HEK293 (cell line): ENCODE measurements around the gene PRKCE.
A peak's percentile ranks its signal among the peaks of the same experiment; 100 is the strongest.

Experiments
- HOXD13 ChIP-seq: sonication (generic); formaldehyde crosslinking; IDR thresholded peaks from 2 replicates; pipeline ENCODE4 v1.8.0; 2022; ENCODE audit warnings: missing genetic modification reagents, borderline replicate concordance
- SETDB1 ChIP-seq: IDR thresholded peaks from one replicate; pipeline ENCODE4 v1.6.1; 2017; ENCODE audit warnings: mild to moderate bottlenecking, low read length, moderate library complexity, mixed read lengths; ENCODE audit not compliant: insufficient read length
- ZNF10 ChIP-seq: fragments of 450-650 bp; formaldehyde crosslinking; IDR thresholded peaks from 2 replicates; pipeline ENCODE4 v1.5.1; 2017; ENCODE audit warnings: missing biosample characterization, missing genetic modification characterization
- ZNF211 ChIP-seq: fragments of 450-650 bp; formaldehyde crosslinking; IDR thresholded peaks from 2 replicates; pipeline ENCODE4 v1.5.1; 2016; ENCODE audit warnings: low read depth, missing biosample characterization, missing genetic modification characterization
- ZNF214 ChIP-seq: fragments of 450-650 bp; formaldehyde crosslinking; IDR thresholded peaks from 2 replicates; pipeline ENCODE4 v1.5.1; 2017; ENCODE audit warnings: missing biosample characterization, mild to moderate bottlenecking, missing genetic modification characterization, borderline replicate concordance
- ZNF324 ChIP-seq: fragments of 450-650 bp; formaldehyde crosslinking; IDR thresholded peaks from 2 replicates; pipeline ENCODE4 v1.5.1; 2016; ENCODE audit warnings: missing biosample characterization, missing genetic modification characterization
- ZNF473 ChIP-seq: fragments of 450-650 bp; formaldehyde crosslinking; IDR thresholded peaks from 2 replicates; pipeline ENCODE4 v1.5.1; 2017; ENCODE audit warnings: missing biosample characterization, missing genetic modification characterization
- ZNF626 ChIP-seq: fragments of 450-650 bp; sonication (Bioruptor Pico); formaldehyde crosslinking; IDR thresholded peaks from 2 replicates; pipeline ENCODE4 v1.5.1; 2018; ENCODE audit warnings: missing biosample characterization, missing genetic modification characterization, inconsistent platforms
- ZNF658 ChIP-seq: fragments of 450-650 bp; formaldehyde crosslinking; IDR thresholded peaks from 2 replicates; pipeline ENCODE4; 2016; ENCODE audit warnings: missing biosample characterization, missing genetic modification characterization
- ZNF785 ChIP-seq: fragments of 450-650 bp; formaldehyde crosslinking; IDR thresholded peaks from 2 replicates; pipeline ENCODE4 v1.5.1; 2016; ENCODE audit warnings: missing biosample characterization, missing genetic modification characterization
- ZNF792 ChIP-seq: fragments of 450-650 bp; formaldehyde crosslinking; IDR thresholded peaks from 2 replicates; pipeline ENCODE4 v1.5.1; 2016; ENCODE audit warnings: missing biosample characterization, missing genetic modification characterization
- ZSCAN16 ChIP-seq: fragments of 450-650 bp; formaldehyde crosslinking; IDR thresholded peaks from 2 replicates; pipeline ENCODE4 v1.5.1; 2016; ENCODE audit warnings: missing biosample characterization, missing genetic modification characterization
- TF ChIP-seq, protein P1 (sequence below): fragments of 450-650 bp; formaldehyde crosslinking; IDR thresholded peaks from 2 replicates; pipeline ENCODE4 v1.5.1; 2017; ENCODE audit warnings: missing biosample characterization, mild to moderate bottlenecking, missing genetic modification characterization, moderate library complexity
- TF ChIP-seq, protein P2 (sequence below): fragments of 450-650 bp; formaldehyde crosslinking; IDR thresholded peaks from 2 replicates; pipeline ENCODE4 v1.5.1; 2017; ENCODE audit warnings: missing biosample characterization, missing genetic modification characterization
- TF ChIP-seq, protein P3 (sequence below): fragments of 450-650 bp; formaldehyde crosslinking; IDR thresholded peaks from 2 replicates; pipeline ENCODE4 v1.5.1; 2017; ENCODE audit warnings: missing biosample characterization, missing genetic modification characterization
- TF ChIP-seq, protein P4 (sequence below): fragments of 450-650 bp; formaldehyde crosslinking; IDR thresholded peaks from 2 replicates; pipeline ENCODE4 v1.5.1; 2016; ENCODE audit warnings: missing biosample characterization, missing genetic modification characterization, borderline replicate concordance
- TF ChIP-seq, protein P5 (sequence below): fragments of 450-650 bp; formaldehyde crosslinking; IDR thresholded peaks from 2 replicates; pipeline ENCODE4 v1.5.1; 2016; ENCODE audit warnings: missing biosample characterization, missing genetic modification characterization
- TF ChIP-seq, protein P6 (sequence below): fragments of 450-650 bp; formaldehyde crosslinking; conservative IDR thresholded peaks from 2 replicates; pipeline ENCODE4 v1.5.1; 2016; ENCODE audit warnings: low read depth, missing biosample characterization, missing genetic modification characterization
- TF ChIP-seq, protein P7 (sequence below): fragments of 450-650 bp; formaldehyde crosslinking; IDR thresholded peaks from 2 replicates; pipeline ENCODE4 v1.5.1; 2016; ENCODE audit warnings: missing biosample characterization, missing genetic modification characterization
- TF ChIP-seq, protein P8 (sequence below): fragments of 450-650 bp; formaldehyde crosslinking; IDR thresholded peaks from 2 replicates; pipeline ENCODE4 v1.5.1; 2016; ENCODE audit warnings: missing biosample characterization, missing genetic modification characterization

The PRKCE gene

DNA sequence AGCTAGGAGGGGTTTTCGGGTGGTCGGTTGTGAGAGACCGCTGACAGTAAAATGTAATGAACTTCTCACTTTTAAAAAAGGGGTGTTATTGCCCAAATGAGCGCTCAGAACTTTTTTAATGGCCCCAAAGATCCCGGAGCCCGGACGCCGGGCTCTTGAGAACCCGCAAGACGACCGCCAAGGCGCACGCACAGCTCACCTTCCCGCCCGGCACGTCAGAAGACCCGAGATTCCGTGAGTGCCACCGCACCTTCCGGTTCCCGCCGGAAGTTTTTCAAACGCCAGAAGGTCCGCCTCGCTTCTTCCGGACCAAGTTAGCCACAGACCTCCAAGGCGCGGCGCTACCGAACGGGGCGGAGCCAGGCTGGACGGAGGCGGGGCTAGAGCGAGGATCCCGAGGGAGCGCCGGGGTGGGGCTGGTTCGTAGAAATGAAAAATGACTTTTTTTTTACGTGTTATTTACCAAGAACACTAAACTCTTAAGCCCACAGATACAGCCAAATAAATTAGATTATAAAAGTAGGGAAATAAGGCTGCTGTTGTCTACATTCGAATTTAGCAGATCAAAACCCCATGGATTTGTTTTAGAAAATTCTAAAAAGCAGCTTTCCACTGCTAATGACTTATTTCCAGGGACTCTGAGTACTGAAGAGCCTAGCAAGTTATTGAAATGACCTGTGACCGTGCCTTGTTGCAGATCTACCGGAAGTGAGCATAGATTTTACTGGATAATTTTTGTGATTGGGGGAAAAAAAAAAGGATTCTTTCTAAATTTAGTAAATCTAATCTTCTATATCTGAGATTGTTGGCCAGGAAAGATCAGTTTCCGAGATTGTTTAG, 40.2 kb upstream of the PRKCE start, which contains the start of gene SRBD1 (continued):
- TF ChIP-seq, protein P1, sequence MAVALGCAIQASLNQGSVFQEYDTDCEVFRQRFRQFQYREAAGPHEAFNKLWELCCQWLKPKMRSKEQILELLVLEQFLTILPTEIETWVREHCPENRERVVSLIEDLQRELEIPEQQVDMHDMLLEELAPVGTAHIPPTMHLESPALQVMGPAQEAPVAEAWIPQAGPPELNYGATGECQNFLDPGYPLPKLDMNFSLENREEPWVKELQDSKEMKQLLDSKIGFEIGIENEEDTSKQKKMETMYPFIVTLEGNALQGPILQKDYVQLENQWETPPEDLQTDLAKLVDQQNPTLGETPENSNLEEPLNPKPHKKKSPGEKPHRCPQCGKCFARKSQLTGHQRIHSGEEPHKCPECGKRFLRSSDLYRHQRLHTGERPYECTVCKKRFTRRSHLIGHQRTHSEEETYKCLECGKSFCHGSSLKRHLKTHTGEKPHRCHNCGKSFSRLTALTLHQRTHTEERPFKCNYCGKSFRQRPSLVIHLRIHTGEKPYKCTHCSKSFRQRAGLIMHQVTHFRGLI (tag by site-specific recombination) = no peak
- TF ChIP-seq, protein P2, sequence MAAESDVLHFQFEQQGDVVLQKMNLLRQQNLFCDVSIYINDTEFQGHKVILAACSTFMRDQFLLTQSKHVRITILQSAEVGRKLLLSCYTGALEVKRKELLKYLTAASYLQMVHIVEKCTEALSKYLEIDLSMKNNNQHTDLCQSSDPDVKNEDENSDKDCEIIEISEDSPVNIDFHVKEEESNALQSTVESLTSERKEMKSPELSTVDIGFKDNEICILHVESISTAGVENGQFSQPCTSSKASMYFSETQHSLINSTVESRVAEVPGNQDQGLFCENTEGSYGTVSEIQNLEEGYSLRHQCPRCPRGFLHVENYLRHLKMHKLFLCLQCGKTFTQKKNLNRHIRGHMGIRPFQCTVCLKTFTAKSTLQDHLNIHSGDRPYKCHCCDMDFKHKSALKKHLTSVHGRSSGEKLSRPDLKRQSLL (tag by site-specific recombination) = no peak
- TF ChIP-seq ZNF211 (tag by site-specific recombination) (no peak), ZNF214 (tag by site-specific recombination) (no peak), ZNF626 (tag by site-specific recombination) (no peak), SETDB1 (no peak), ZSCAN16 (tag by site-specific recombination) (no peak), ZNF792 (tag by site-specific recombination) (no peak), ZNF324 (tag by site-specific recombination) (no peak), ZNF658 (tag by site-specific recombination) (no peak), ZNF10 (no peak), ZNF473 (tag by site-specific recombination) (no peak), ZNF785 (tag by site-specific recombination) (no peak), HOXD13 (CRISPR knock-in tag) (no peak)
- TF ChIP-seq, protein P3, sequence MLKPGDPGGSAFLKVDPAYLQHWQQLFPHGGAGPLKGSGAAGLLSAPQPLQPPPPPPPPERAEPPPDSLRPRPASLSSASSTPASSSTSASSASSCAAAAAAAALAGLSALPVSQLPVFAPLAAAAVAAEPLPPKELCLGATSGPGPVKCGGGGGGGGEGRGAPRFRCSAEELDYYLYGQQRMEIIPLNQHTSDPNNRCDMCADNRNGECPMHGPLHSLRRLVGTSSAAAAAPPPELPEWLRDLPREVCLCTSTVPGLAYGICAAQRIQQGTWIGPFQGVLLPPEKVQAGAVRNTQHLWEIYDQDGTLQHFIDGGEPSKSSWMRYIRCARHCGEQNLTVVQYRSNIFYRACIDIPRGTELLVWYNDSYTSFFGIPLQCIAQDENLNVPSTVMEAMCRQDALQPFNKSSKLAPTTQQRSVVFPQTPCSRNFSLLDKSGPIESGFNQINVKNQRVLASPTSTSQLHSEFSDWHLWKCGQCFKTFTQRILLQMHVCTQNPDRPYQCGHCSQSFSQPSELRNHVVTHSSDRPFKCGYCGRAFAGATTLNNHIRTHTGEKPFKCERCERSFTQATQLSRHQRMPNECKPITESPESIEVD (tag by site-specific recombination) = peak; percentile 37; the same call in 1 of the 2 replicates
- TF ChIP-seq, protein P4, sequence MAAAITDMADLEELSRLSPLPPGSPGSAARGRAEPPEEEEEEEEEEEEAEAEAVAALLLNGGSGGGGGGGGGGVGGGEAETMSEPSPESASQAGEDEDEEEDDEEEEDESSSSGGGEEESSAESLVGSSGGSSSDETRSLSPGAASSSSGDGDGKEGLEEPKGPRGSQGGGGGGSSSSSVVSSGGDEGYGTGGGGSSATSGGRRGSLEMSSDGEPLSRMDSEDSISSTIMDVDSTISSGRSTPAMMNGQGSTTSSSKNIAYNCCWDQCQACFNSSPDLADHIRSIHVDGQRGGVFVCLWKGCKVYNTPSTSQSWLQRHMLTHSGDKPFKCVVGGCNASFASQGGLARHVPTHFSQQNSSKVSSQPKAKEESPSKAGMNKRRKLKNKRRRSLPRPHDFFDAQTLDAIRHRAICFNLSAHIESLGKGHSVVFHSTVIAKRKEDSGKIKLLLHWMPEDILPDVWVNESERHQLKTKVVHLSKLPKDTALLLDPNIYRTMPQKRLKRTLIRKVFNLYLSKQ (tag by site-specific recombination) = no peak
- TF ChIP-seq, protein P5, sequence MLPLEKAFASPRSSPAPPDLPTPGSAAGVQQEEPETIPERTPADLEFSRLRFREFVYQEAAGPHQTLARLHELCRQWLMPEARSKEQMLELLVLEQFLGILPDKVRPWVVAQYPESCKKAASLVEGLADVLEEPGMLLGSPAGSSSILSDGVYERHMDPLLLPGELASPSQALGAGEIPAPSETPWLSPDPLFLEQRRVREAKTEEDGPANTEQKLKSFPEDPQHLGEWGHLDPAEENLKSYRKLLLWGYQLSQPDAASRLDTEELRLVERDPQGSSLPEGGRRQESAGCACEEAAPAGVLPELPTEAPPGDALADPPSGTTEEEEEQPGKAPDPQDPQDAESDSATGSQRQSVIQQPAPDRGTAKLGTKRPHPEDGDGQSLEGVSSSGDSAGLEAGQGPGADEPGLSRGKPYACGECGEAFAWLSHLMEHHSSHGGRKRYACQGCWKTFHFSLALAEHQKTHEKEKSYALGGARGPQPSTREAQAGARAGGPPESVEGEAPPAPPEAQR (tag by site-specific recombination) = no peak
- TF ChIP-seq, protein P6, sequence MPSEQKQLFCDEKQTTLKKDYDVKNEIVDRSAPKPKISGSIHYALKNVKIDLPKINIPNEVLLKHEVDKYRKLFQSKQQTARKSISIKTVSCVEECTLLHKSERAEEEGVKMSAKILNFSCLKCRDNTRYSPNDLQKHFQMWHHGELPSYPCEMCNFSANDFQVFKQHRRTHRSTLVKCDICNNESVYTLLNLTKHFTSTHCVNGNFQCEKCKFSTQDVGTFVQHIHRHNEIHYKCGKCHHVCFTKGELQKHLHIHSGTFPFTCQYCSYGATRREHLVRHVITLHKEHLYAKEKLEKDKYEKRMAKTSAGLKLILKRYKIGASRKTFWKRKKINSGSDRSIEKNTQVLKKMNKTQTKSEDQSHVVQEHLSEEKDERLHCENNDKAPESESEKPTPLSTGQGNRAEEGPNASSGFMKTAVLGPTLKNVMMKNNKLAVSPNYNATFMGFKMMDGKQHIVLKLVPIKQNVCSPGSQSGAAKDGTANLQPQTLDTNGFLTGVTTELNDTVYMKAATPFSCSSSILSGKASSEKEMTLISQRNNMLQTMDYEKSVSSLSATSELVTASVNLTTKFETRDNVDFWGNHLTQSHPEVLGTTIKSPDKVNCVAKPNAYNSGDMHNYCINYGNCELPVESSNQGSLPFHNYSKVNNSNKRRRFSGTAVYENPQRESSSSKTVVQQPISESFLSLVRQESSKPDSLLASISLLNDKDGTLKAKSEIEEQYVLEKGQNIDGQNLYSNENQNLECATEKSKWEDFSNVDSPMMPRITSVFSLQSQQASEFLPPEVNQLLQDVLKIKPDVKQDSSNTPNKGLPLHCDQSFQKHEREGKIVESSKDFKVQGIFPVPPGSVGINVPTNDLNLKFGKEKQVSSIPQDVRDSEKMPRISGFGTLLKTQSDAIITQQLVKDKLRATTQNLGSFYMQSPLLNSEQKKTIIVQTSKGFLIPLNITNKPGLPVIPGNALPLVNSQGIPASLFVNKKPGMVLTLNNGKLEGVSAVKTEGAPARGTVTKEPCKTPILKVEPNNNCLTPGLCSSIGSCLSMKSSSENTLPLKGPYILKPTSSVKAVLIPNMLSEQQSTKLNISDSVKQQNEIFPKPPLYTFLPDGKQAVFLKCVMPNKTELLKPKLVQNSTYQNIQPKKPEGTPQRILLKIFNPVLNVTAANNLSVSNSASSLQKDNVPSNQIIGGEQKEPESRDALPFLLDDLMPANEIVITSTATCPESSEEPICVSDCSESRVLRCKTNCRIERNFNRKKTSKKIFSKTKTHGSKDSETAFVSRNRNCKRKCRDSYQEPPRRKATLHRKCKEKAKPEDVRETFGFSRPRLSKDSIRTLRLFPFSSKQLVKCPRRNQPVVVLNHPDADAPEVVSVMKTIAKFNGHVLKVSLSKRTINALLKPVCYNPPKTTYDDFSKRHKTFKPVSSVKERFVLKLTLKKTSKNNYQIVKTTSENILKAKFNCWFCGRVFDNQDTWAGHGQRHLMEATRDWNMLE (tag by site-specific recombination) = peak; percentile 78
- TF ChIP-seq, protein P7, sequence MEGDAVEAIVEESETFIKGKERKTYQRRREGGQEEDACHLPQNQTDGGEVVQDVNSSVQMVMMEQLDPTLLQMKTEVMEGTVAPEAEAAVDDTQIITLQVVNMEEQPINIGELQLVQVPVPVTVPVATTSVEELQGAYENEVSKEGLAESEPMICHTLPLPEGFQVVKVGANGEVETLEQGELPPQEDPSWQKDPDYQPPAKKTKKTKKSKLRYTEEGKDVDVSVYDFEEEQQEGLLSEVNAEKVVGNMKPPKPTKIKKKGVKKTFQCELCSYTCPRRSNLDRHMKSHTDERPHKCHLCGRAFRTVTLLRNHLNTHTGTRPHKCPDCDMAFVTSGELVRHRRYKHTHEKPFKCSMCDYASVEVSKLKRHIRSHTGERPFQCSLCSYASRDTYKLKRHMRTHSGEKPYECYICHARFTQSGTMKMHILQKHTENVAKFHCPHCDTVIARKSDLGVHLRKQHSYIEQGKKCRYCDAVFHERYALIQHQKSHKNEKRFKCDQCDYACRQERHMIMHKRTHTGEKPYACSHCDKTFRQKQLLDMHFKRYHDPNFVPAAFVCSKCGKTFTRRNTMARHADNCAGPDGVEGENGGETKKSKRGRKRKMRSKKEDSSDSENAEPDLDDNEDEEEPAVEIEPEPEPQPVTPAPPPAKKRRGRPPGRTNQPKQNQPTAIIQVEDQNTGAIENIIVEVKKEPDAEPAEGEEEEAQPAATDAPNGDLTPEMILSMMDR (tag by site-specific recombination) = no peak
- TF ChIP-seq, protein P8, sequence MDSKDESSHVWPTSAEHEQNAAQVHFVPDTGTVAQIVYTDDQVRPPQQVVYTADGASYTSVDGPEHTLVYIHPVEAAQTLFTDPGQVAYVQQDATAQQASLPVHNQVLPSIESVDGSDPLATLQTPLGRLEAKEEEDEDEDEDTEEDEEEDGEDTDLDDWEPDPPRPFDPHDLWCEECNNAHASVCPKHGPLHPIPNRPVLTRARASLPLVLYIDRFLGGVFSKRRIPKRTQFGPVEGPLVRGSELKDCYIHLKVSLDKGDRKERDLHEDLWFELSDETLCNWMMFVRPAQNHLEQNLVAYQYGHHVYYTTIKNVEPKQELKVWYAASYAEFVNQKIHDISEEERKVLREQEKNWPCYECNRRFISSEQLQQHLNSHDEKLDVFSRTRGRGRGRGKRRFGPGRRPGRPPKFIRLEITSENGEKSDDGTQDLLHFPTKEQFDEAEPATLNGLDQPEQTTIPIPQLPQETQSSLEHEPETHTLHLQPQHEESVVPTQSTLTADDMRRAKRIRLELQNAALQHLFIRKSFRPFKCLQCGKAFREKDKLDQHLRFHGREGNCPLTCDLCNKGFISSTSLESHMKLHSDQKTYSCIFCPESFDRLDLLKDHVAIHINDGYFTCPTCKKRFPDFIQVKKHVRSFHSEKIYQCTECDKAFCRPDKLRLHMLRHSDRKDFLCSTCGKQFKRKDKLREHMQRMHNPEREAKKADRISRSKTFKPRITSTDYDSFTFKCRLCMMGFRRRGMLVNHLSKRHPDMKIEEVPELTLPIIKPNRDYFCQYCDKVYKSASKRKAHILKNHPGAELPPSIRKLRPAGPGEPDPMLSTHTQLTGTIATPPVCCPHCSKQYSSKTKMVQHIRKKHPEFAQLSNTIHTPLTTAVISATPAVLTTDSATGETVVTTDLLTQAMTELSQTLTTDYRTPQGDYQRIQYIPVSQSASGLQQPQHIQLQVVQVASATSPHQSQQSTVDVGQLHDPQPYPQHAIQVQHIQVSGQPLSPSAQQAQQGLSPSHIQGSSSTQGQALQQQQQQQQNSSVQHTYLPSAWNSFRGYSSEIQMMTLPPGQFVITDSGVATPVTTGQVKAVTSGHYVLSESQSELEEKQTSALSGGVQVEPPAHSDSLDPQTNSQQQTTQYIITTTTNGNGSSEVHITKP (tag by site-specific recombination) = no peak
